CD4-positive, alpha-beta T cell treated with Interleukin-17A for 1 hour (primary cell): ENCODE results near the gene ADCY7.

Experiments used
- DNase-seq: peaks from one replicate; pipeline ENCODE4 v3.0.0-alpha.2; 2020

Gene ADCY7

GRCh38 chr16:50284131-50284911 is 18.0 kb downstream of the ADCY7 start:
- no peak for DNase-seq

GRCh38 chr16:50285406-50286003 is 19.2 kb downstream of the ADCY7 start:
- DNase-seq: no peak

- no peak for DNase-seq
Measured at GRCh38 chr16:50286681-50287080, 20.3 kb downstream of the ADCY7 start.

DNA sequence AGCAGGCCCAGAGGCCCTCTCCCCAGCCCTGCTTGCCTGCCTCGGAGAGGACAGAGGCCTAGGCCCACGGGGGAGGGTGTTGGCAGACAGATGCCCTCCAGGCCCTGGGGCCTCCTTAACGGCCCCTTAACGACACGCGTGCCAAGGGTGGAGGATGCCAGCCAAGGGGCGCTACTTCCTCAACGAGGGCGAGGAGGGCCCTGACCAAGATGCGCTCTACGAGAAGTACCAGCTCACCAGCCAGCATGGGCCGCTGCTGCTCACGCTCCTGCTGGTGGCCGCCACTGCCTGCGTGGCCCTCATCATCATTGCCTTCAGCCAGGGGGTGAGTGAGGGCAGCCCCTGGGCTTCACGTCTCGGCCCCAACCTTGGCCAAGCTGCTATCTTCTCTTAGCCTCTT is 21.7 kb downstream of the ADCY7 start:
- no peak for DNase-seq

GRCh38 chr16:50288920-50289319 is 22.6 kb downstream of the ADCY7 start:
- DNase-seq: no peak

DNA sequence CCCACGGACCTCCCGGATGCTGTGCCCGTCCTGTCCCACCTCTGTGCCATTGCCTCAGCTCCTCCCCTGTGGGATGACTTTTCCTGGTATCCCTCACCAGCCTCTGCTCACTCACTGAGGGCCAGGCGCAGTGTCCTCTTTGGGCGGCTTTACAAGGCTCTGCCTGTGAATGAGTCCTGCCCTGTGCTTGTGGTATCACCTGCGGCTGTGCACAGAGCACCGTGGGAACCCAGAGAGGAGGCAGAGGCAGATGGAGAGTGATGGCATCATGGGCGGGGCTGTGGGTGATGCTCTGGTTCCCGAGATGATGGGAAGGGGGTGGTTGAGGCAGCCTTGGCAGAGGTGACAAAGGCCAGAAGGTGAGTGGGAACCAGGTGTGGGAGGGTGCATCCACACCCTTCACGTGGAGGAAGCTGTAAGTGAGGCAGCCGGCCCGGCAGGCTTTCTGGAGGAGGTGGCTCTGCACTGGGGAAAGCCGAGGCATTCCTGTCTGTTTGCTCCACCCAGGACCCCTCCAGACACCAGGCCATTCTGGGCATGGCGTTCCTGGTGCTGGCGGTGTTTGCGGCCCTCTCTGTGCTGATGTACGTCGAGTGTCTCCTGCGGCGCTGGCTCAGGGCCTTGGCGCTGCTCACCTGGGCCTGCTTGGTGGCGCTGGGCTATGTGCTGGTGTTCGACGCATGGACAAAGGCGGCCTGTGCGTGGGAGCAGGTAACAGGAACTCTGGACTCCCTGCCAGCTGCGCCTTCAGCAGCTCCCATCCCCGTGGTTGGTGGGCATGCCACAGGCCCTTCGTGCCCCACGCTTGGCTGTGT is 23.8 kb downstream of the ADCY7 start:
- DNase-seq: no peak

GRCh38 chr16:50290856-50291255 is 24.5 kb downstream of the ADCY7 start:
- DNase-seq: no peak

GRCh38 chr16:50291719-50292565 is 25.6 kb downstream of the ADCY7 start:
- no peak for DNase-seq

DNA sequence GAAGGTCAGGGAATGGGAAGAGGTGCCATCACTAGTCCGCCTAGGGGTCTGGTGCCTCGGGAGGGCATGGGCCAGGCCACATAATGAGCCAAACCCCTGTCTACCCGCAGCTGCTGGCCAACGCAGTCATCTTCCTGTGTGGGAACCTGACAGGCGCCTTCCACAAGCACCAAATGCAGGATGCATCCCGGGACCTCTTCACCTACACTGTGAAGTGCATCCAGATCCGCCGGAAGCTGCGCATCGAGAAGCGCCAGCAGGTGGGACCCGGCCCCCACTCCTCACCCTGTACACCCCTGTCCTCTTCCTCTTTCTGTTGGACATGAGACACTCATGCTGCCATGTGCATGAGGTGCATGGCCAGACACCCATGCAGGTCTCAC is 26.2 kb downstream of the ADCY7 start:
- no peak for DNase-seq

DNA sequence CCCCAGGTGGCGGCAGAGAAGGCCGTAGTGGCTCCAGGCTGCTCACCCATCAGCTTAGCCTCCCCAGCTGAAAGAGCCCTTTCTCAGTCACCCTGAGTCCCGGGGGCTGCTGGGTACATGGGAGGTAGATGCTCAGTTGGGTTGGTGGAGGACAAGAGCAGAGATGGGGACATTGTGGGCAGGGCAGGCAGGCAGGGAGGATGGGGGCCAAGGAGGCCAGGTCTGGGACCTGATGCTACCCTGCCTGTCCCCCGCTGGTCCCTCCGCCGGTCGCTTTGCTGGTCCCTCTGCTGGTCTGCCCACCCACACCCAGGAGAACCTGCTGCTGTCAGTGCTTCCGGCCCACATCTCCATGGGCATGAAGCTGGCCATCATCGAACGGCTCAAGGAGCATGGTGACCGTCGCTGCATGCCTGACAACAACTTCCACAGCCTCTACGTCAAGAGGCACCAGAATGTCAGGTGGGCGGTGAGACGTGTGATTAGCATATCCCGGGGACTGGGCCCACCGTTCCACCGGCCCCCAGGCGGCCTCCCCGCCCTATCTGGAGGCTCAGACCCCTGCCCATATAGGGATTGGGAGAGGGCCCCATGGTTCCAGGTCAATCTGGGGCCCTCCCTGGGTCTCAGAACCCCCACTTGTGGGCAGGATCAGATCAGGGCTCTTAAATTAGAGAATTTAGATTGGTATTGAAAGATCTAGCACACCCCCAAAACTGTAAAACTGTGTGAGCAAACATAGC is 26.9 kb downstream of the ADCY7 start:
- no peak for DNase-seq

DNA sequence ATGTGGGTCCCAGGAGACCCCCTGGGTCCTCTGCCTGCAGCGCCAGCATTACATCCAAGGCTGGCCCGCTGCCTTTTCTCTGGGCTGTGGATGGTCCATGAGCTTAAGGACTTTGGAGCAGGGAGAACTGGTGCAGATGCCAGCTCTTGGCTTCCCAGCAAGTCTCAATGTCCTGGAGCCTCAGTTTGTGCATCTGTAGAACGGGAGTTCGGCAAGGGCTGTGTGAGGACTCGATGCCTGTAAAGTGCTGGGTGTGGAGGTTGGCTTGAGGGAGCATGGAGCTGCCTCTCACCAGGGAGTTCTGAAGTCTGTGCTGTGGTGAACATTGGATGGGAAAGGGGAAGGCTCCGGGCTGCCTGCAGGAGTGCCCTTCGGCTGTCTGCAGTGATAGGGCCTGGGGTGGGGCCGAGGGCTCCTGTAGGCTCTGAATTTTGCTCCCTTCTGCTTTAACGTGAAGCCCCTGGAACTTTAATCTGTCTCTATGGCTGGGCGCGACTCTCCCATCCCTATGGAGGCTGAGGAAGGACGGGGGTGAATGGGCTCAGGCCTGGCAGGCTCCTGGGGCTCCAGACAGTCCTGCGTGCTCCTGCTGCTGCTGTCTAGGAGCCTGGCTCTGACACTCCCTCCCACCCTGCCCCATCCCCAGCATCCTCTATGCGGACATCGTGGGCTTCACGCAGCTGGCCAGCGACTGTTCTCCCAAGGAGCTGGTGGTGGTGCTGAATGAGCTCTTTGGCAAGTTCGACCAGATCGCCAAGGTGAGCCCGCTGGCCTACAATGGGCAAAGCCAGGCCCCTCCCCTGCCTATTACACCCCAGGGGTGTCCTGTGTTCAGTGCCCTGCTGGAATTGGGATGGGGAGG is 27.9 kb downstream of the ADCY7 start:
- DNase-seq: no peak

DNA sequence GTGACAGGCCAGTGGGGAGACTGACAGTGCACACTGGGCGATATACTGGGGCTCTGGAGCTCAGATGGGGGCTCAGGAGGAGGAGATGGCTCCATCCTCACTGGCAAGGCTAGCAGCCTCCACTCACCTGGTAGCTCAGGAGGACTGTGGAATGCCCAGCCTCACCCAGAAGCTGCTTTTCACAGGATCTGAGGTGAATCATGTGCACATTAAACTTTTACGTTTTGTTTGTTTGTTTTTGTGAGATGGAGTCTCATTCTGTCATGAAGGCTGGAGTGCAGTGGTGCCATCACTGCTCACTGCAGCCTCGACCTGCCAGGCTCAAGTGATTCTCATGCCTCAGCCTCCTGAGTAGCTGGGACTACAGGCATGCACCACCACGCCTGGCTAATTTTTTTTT is 28.6 kb downstream of the ADCY7 start:
- no peak for DNase-seq

DNA sequence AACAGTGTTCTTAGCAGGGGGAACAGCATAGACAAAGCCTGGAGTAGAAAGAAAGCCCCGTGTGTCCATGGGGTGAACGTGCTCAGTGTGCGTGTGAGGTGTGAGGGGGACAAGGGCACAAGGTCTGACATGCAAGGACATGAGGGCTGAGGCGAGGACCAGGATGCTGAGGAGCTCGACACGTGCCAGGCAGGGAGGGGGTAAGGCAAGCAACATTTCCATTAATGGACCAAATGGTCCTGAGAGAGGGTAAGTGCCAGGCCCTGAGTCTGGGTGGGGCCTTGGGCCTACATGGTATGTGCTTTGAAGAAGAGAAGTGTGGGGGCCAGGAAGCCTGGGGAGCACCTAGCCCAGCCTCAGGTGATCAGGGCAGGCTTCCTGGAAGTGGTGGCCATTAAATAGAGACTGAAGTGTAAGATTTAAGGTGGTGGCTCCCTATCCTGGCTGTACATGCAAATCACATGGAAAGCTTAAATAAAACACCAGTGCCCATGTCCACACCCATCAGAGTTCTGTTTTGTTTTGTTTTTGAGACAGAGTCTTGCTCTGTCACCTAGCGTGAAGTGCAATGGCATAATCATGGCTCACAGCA is 29.3 kb downstream of the ADCY7 start:
- no peak for DNase-seq

DNA sequence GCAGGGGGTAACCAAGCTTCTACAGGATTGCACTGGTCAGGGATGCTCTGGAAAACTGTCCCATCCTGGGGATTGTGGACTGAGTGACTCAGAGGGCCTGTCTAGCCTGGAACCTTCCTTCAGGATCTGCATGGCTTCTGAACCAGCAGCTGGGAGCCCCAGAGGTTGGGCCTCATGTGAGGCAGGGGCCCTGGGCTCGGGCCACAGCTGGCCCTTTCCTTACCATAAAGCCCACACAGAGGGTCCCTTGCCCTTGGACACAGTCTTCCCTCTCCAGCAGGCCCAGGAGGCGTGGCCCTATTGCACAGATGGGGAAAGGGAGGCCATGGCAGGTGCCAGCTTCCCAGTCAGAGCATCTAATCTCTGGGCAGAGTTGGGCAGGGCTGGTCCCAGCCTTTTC is 30.5 kb downstream of the ADCY7 start:
- DNase-seq: no peak

DNA sequence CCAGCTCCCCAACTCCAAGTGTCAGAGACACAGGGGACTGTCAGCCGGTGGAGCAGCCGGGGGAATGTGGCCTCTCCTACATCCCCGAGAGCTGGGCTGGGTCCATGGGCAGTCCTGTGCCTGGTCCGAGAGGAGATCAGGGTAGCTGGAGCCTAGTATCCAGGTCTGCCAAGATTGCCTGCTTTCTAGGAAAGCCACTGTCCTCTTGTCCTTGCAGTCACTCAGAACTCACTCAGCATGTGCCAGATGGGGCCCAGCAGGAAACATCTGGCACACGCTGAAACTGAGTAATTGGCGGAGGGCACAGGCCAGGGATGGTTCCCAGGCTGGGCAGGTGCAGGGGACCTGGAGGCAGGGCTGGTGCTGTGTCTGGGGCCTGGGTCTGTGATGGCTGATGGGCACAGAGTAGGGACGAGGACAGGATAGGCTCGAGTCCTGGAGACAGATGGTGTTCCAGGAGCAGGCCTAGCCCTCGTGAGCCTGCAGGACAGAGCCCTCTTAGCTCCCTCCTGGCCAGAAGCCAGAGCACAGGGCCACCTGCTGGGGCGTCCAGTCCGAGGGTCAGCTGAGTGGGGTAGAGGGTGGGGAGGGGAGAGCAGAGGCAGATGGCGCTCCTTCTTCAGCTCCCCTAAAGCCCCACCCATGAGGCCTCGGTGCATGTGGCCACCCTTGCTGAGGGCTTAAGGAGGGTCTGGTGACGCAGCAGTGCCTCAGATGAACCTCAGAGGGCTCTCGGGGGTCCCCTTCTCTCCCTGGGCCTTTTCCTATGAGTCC is 31.1 kb downstream of the ADCY7 start:
- DNase-seq: no peak

- no peak for DNase-seq
Measured at GRCh38 chr16:50298075-50298460, 31.7 kb downstream of the ADCY7 start.

DNA sequence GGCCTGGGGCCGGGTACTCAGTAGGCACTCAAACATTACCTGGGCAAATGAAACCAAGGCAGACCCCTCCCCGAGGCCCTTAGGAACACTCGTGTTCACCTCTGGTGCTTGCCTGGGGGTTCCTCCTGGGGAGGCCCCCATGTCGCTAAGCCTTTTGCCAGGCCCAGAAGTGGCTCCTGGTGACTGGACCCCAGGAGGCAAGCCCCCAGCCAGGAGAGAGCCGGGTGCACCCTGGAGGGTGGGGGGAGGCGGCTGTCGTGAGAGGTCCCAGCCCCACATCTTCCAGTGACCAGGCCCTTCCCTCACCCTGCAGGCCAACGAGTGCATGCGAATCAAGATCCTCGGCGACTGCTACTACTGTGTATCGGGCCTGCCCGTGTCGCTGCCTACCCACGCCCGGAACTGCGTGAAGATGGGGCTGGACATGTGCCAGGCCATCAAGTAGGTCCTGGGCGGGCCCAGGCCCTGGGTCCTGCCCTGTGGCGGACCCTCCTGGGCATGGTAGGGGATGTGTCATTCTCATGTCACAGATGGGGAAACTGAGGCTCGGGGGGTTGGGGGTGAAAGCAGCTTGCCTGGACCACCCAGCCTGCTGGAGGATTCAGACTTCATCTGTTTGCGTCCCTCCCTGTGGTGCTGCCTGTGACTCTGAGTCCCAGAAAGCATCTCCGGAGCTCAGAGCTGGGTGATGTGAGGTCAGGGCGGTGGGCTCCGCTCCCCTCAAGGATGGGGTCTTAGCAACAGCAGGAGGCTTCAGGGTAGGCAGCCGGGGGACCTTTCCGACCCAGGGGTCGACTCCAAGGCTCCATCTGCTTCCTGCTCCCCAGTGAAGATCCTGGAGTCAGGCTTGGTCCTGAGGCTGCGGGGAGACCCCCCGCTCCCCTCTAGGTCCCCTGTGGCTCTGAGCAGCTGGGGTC is 32.5 kb downstream of the ADCY7 start:
- no peak for DNase-seq

- DNase-seq: no peak
Measured at GRCh38 chr16:50299508-50300105, 33.3 kb downstream of the ADCY7 start.
